ENCODE measurements around the gene GLIPR1L2. TPM values are rescaled to one million over a fixed set of nuclear protein-coding genes. Genes with fewer than 3 reads are reported as not detected.
"Not testable (repeated sequence)": the region's sequence is repeated elsewhere in the genome, so short reads cannot be mapped to it uniquely, and the experiment has no call there.

Gene GLIPR1L2
- total RNA-seq, 1 experiment from 2014 or later = 0.35 TPM

DNA sequence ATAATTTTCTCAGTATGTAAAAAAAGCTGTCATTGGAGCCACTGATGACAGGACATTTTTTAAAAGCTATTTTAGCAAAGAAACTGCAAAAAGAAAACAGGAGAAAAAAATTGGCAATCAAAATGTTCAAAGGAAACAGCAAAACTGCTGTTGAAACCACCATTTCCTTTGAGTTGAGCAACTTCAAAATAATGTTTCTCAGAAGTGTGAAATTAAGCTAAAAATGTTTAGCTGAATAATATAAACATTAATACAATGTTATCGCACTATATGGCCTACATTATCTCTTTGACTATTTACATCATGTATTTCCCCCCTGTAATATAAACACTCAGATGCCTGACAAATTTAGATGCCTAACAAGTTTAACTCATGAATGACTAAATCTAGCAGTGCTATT is 66.3 kb downstream of the GLIPR1L2 start:
- Histone ChIP-seq H3K56ac (ENCODE audit: insufficient read length, low read depth, low read length) (no peak overlapping the region), H3K27me3 (ENCODE audit: insufficient read depth, low read length) (no peaks in the 10 kb centered on the region), H3K4me1 (ENCODE audit: insufficient read depth, low read length) (no peaks in the 10 kb centered on the region), H3K14ac (ENCODE audit: insufficient read depth, low read length) (no peak overlapping the region), H3K27ac (ENCODE audit: insufficient read length, low read depth, low read length) (no peak overlapping the region), H2AFZ (ENCODE audit: low read length) (no peak overlapping the region), H4K91ac (ENCODE audit: insufficient read length, low read depth, low read length) (no peak overlapping the region), H2BK120ac (ENCODE audit: low read depth, low read length, poor library complexity, severe bottlenecking) (no peak overlapping the region), H4K8ac (replicated peaks; ENCODE audit: insufficient read length, low read depth, low read length) (no peak overlapping the region), H2BK12ac (ENCODE audit: insufficient read length, low read depth, low read length) (no peak overlapping the region), H3K23ac (ENCODE audit: insufficient read length, low read depth, low read length) (no peak overlapping the region), H4K5ac (ENCODE audit: insufficient read length, low read depth, low read length) (no peak overlapping the region), H3K79me2 (ENCODE audit: insufficient read depth, low read length) (no peaks in the 10 kb centered on the region), H2AK5ac (ENCODE audit: insufficient read length, low read length) (no peak overlapping the region), H3T11ph (ENCODE audit: low read length) (no peak overlapping the region), H3K23me2 (ENCODE audit: insufficient read length, low read depth, low read length, poor library complexity, severe bottlenecking) (no peaks in the 10 kb centered on the region), H2BK20ac (ENCODE audit: low read depth, low read length, poor library complexity, severe bottlenecking) (no peak overlapping the region), H3K4me2 (ENCODE audit: insufficient read depth, insufficient read length, low read length) (no peak overlapping the region), H3K79me1 (ENCODE audit: insufficient read depth, low read depth, low read length, poor library complexity, severe bottlenecking) (no peaks in the 10 kb centered on the region), H3K18ac (ENCODE audit: insufficient read length, low read depth, low read length) (no peak overlapping the region), H3K9me3 (ENCODE audit: control insufficient read depth, low read depth, low read length) (no peaks in the 10 kb centered on the region), H4K20me1 (ENCODE audit: control insufficient read depth, insufficient read depth, insufficient read length) (no peaks in the 10 kb centered on the region), H3K9ac (ENCODE audit: extremely low read depth, insufficient read length, low read length) (no peak overlapping the region), H2BK15ac (ENCODE audit: low read depth, low read length) (no peak overlapping the region), H3K4ac (ENCODE audit: low read depth, low read length) (no peak overlapping the region), H2BK5ac (ENCODE audit: insufficient read length, low read length) (no peak overlapping the region)
- H3K4me1 Mint-ChIP-seq = 0 out of 4 replicates have a peak, but pooled peaks cover 0 to 4% of the 10 kb centered on the region in 2 experiments
- DNase-seq = no peak
- peaks cover 14 to 33% (median 17%) of the 10 kb centered on the region in 3 experiments for H3K36me3 Mint-ChIP-seq (ENCODE audit: insufficient read depth in 1 of 3, low read depth in 3 of 3)
- no peaks in the 10 kb centered on the region for H3K27me3 Mint-ChIP-seq (ENCODE audit: low read depth)
- no peak overlapping the region for H3K4me3 Mint-ChIP-seq
- H3K9me3 Mint-ChIP-seq = peaks cover 22 to 29% of the 10 kb centered on the region in 2 experiments
- no peak for TF ChIP-seq CTCF (conservative IDR thresholded peaks at IDR 0.05)
- no peak overlapping the region for H3K27ac Mint-ChIP-seq
- no CpG with 5 or more reads among the region's 1 CpG for WGBS (ENCODE audit: extremely low coverage, insufficient read length, low lambda C conversion rate)

DNA sequence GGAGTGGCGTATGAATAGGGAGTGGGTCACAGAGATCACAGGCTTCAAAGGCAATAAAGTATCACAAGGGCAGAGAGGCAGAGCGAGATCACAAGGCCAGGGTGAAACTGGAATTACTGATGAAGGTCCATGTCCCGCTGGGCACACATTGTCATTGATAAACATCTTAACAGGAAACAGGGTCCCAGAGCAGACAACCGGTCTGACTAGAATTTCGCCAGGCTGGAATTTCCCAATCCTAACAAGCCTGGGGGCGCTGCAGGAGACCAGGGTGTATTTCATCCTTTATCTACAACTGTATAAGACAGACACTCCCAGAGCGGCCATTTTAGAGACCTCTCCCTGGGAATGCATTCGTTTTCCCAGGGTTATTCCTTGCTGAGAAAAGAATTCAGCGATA is 67.0 kb downstream of the GLIPR1L2 start:
- no CpG with 5 or more reads among the region's 9 CpGs for WGBS (ENCODE audit: extremely low coverage, insufficient read length, low lambda C conversion rate)
- not testable (repeated sequence) for H3K23me2 ChIP-seq (ENCODE audit: insufficient read length, low read depth, low read length, poor library complexity, severe bottlenecking); H3K4me2 ChIP-seq (ENCODE audit: insufficient read depth, insufficient read length, low read length); H3K4me3 Mint-ChIP-seq; H3K9me3 ChIP-seq (ENCODE audit: control insufficient read depth, low read depth, low read length); H2BK120ac ChIP-seq (ENCODE audit: low read depth, low read length, poor library complexity, severe bottlenecking); H3K27ac Mint-ChIP-seq; H2BK12ac ChIP-seq (ENCODE audit: insufficient read length, low read depth, low read length); H2BK5ac ChIP-seq (ENCODE audit: insufficient read length, low read length); H3K18ac ChIP-seq (ENCODE audit: insufficient read length, low read depth, low read length); H4K5ac ChIP-seq (ENCODE audit: insufficient read length, low read depth, low read length); H2AK5ac ChIP-seq (ENCODE audit: insufficient read length, low read length); H3K79me1 ChIP-seq (ENCODE audit: insufficient read depth, low read depth, low read length, poor library complexity, severe bottlenecking); H3K27ac ChIP-seq (ENCODE audit: insufficient read length, low read depth, low read length); H2BK20ac ChIP-seq (ENCODE audit: low read depth, low read length, poor library complexity, severe bottlenecking); H3K4ac ChIP-seq (ENCODE audit: low read depth, low read length); H3K23ac ChIP-seq (ENCODE audit: insufficient read length, low read depth, low read length); H3K27me3 ChIP-seq (ENCODE audit: insufficient read depth, low read length); H4K91ac ChIP-seq (ENCODE audit: insufficient read length, low read depth, low read length); H4K20me1 ChIP-seq (ENCODE audit: control insufficient read depth, insufficient read depth, insufficient read length); H3K4me1 Mint-ChIP-seq; H2BK15ac ChIP-seq (ENCODE audit: low read depth, low read length); H4K8ac ChIP-seq (replicated peaks; ENCODE audit: insufficient read length, low read depth, low read length); H3K14ac ChIP-seq (ENCODE audit: insufficient read depth, low read length); H3K27me3 Mint-ChIP-seq (ENCODE audit: low read depth); DNase-seq; H3K56ac ChIP-seq (ENCODE audit: insufficient read length, low read depth, low read length); H2AFZ ChIP-seq (ENCODE audit: low read length); H3K4me1 ChIP-seq (ENCODE audit: insufficient read depth, low read length); H3K79me2 ChIP-seq (ENCODE audit: insufficient read depth, low read length); H3K9ac ChIP-seq (ENCODE audit: extremely low read depth, insufficient read length, low read length); H3T11ph ChIP-seq (ENCODE audit: low read length)
- peaks cover 14 to 33% (median 17%) of the 10 kb centered on the region in 3 experiments for H3K36me3 Mint-ChIP-seq (ENCODE audit: insufficient read depth in 1 of 3, low read depth in 3 of 3)
- H3K9me3 Mint-ChIP-seq = peaks cover 22 to 29% of the 10 kb centered on the region in 2 experiments

Data from H9 (cell line).